ENCODE measurements around the gene HMX1. TPM values are rescaled to one million over a fixed set of nuclear protein-coding genes. Genes with fewer than 3 reads are reported as not detected.

HMX1 gene
- total RNA-seq, 3 donors from 2014 or later, result not detected

DNA sequence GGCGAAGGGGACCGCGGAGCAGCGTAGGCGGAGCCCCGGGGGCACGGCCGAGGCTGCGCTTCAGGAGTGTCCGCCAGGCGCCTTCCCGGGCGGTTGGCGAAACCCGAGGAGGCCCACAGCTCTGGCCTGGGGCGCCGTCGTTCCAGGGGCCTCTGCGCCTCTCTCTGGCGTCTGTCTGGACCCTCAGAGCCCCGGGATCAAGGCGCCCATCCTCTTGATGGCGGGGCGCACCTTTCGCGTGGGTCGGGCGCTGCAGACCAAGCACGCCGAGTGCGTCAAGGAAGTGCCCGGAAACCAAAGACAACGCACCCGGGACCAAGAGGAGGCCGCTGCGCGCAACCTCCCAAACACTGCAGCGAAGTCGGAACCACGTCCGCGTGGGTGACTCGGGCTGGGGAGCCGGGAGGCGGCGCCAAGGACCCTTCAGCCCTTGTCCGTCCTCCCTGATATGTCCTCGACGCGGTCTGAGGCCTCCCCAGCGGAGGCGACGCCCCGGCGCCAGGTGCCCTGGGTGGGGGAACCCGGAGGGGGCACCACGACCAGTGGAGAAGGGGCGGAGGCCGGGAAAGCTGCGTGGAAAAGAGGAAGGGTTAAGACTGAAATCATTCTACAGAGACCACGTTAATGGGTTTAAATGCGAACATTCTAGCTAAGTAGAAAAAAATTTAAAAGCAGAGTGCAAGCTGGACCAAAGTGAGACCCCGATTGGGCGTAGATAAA lies 9.9 kb downstream of the HMX1 start:
- no peak for TF ChIP-seq POLR2A (IDR thresholded peaks at IDR 0.05)
- no peak for TF ChIP-seq POLR2AphosphoS5 (IDR thresholded peaks at IDR 0.05)
- no peak for DNase-seq (ENCODE audit: low spot score in 2 of 2)
- Histone ChIP-seq H3K36me3 (no peaks in the 10 kb centered on the region), H3K27ac (no peak overlapping the region), H3K4me1 (no peaks in the 10 kb centered on the region), H3K27me3 (peaks cover 3 to 100% of the 10 kb centered on the region in 2 donors), H3K4me3 (peak overlapping the region in 2 of 3 donors; percentile 31 to 49), H3K9me3 (no peaks in the 10 kb centered on the region)
- intact Hi-C loops (cut with DNase I; ENCODE audit: low total_unique reads), result no loop called here

DNA sequence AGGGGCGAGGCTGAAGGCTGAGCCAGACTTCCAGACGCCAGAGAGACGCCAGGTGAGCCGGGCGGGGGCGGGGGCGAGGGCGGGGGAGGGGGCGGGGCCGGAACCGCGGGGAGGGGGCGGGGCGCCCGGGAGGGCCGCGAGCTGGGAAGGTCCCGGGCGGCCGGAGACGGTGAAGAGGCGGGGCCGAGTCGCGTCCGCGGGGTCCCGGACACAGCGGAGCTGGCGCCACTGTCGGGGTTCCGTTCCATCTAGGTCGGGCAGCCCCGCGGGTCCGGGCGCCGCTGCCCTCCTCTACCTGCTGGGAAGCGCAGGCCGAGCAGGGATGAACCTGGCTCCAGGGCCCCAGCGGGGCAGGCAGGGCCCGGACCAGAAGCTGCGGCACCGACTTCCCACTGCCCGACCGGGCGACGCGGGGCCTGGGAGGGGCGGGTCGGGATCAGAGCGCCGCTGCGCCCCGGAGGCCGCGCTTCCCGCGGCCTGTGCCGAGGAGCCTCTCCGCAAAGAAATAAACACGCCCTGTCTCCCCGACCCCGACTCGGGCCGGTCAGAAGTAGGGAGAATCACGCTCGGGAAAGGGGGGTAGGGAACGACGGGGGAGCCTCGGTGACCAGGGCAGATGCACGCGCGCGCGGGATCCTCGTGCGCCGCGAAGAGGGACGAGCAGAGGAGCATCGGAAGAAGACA lies 10.6 kb downstream of the HMX1 start:
- Histone ChIP-seq H3K4me3 (peak overlapping the region in 2 of 3 donors; percentile 31 to 49), H3K27me3 (peaks cover 3 to 100% of the 10 kb centered on the region in 2 donors), H3K4me1 (no peaks in the 10 kb centered on the region), H3K27ac (no peak overlapping the region), H3K36me3 (no peaks in the 10 kb centered on the region), H3K9me3 (no peaks in the 10 kb centered on the region)
- intact Hi-C loops (cut with DNase I; ENCODE audit: low total_unique reads), result no loop called here
- no peak for DNase-seq (ENCODE audit: low spot score in 2 of 2)
- no peak for TF ChIP-seq POLR2AphosphoS5 (IDR thresholded peaks at IDR 0.05)
- TF ChIP-seq, protein P1, sequence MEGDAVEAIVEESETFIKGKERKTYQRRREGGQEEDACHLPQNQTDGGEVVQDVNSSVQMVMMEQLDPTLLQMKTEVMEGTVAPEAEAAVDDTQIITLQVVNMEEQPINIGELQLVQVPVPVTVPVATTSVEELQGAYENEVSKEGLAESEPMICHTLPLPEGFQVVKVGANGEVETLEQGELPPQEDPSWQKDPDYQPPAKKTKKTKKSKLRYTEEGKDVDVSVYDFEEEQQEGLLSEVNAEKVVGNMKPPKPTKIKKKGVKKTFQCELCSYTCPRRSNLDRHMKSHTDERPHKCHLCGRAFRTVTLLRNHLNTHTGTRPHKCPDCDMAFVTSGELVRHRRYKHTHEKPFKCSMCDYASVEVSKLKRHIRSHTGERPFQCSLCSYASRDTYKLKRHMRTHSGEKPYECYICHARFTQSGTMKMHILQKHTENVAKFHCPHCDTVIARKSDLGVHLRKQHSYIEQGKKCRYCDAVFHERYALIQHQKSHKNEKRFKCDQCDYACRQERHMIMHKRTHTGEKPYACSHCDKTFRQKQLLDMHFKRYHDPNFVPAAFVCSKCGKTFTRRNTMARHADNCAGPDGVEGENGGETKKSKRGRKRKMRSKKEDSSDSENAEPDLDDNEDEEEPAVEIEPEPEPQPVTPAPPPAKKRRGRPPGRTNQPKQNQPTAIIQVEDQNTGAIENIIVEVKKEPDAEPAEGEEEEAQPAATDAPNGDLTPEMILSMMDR (IDR thresholded peaks at IDR 0.05), result no peak
- TF ChIP-seq POLR2A (IDR thresholded peaks at IDR 0.05), result no peak

GRCh38 chr4:8860096-8860891 lies 11.3 kb downstream of the HMX1 start:
- Histone ChIP-seq H3K9me3 (no peaks in the 10 kb centered on the region), H3K27ac (no peak overlapping the region), H3K36me3 (no peaks in the 10 kb centered on the region), H3K27me3 (peaks cover 6 to 100% of the 10 kb centered on the region in 2 donors), H3K4me1 (no peaks in the 10 kb centered on the region), H3K4me3 (peak overlapping the region in 2 of 3 donors; percentile 31 to 49)
- intact Hi-C loops (cut with DNase I; ENCODE audit: low total_unique reads), result no loop called here
- no peak for DNase-seq (ENCODE audit: low spot score in 2 of 2)
- TF ChIP-seq POLR2AphosphoS5 (IDR thresholded peaks at IDR 0.05) (no peak), POLR2A (IDR thresholded peaks at IDR 0.05) (no peak)
- TF ChIP-seq, protein P1 (IDR thresholded peaks at IDR 0.05), result no peak

DNA sequence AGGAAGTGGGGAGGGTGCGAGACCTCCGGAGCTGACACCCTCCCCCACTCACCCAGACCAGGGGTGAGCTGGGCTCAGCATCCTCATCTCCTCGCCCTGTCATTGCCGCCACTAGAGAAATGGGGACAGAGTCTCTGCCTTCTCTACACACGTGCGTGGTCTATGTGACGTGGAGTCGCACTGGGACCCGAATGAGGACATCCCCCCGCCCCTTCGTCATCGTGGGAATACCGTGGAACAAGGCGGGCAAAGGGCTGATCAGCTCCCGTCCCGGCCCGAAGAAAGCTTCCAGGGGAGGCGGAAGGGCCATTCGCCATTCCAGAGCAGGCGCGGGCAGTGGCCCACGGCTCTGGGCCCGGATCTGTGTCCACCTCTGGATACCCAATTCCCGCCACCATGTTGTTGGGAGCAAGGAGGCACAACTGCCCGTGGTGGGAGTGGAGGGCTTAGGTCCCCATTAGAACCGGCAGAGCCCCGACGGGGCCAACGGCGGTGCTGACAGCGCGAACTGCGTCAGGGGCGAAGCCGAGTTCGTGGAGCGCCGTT lies 12.0 kb downstream of the HMX1 start:
- H3K27me3 ChIP-seq, result peaks cover 6 to 100% of the 10 kb centered on the region in 2 donors
- no peak for DNase-seq (ENCODE audit: low spot score in 2 of 2)
- no peak overlapping the region for H3K4me3 ChIP-seq
- no peak overlapping the region for H3K27ac ChIP-seq
- no peaks in the 10 kb centered on the region for H3K9me3 ChIP-seq
- intact Hi-C loops (cut with DNase I; ENCODE audit: low total_unique reads), result no loop called here
- TF ChIP-seq POLR2A (IDR thresholded peaks at IDR 0.05), result no peak
- no peak for TF ChIP-seq POLR2AphosphoS5 (IDR thresholded peaks at IDR 0.05)
- TF ChIP-seq, protein P1 (IDR thresholded peaks at IDR 0.05), result no peak
- no peaks in the 10 kb centered on the region for H3K36me3 ChIP-seq
- H3K4me1 ChIP-seq, result no peaks in the 10 kb centered on the region

GRCh38 chr4:8858701-8859210 lies 12.9 kb downstream of the HMX1 start:
- H3K27ac ChIP-seq, result no peak overlapping the region
- peak overlapping the region in 1 of 3 donors; percentile 49 for H3K4me3 ChIP-seq
- no peaks in the 10 kb centered on the region for H3K4me1 ChIP-seq
- peaks cover 6 to 99% of the 10 kb centered on the region in 2 donors for H3K27me3 ChIP-seq
- intact Hi-C loops (cut with DNase I; ENCODE audit: low total_unique reads), result no loop called here
- H3K36me3 ChIP-seq, result no peaks in the 10 kb centered on the region
- no peak for DNase-seq (ENCODE audit: low spot score in 2 of 2)
- TF ChIP-seq POLR2AphosphoS5 (IDR thresholded peaks at IDR 0.05), result no peak
- TF ChIP-seq, protein P1 (IDR thresholded peaks at IDR 0.05), result no peak
- TF ChIP-seq POLR2A (IDR thresholded peaks at IDR 0.05), result no peak
- H3K9me3 ChIP-seq, result no peaks in the 10 kb centered on the region

Data from breast epithelium (tissue), 4 donors.